ENCODE data around the gene PKN1.

GRCh38 chr19:14400951-14401431 lies 32.1 kb upstream of the PKN1 start:
- TF ChIP-seq TAF1 (conservative IDR thresholded peaks at IDR 0.05) (no peak), CTCF (IDR thresholded peaks at IDR 0.05; ENCODE audit: low read depth, low read length, missing input control) (no peak), ZBTB33 (IDR thresholded peaks at IDR 0.05) (no peak), ATF3 (IDR thresholded peaks at IDR 0.05) (no peak), MAX (IDR thresholded peaks at IDR 0.05) (no peak), SP1 (IDR thresholded peaks at IDR 0.05) (no peak), YY1 (IDR thresholded peaks at IDR 0.05) (no peak), RXRA (IDR thresholded peaks at IDR 0.05) (no peak), RAD21 (IDR thresholded peaks at IDR 0.05) (no peak), REST (IDR thresholded peaks at IDR 0.05) (no peak), GABPA (IDR thresholded peaks at IDR 0.05 in 1 of 2, conservative IDR thresholded peaks at IDR 0.05 in 1 of 2) (no peak), JUND (IDR thresholded peaks at IDR 0.05) (no peak), EGR1 (IDR thresholded peaks at IDR 0.05; ENCODE audit: low read depth in 2 of 2) (no peak)

All from liver (tissue), 3 donors.